Suprapubic skin (tissue), 3 donors: Measurements from ENCODE around the gene CNOT6L.

Experiments used
- CTCF ChIP-seq, 2 donors: fragments of 200-600 bp in 1 of 2; fragments of 450-650 bp in 1 of 2; sonication (generic) in 1 of 2; IDR thresholded peaks; one replicate each; pipeline ENCODE4 v1.5.1; 2016 to 2019; ENCODE audit warnings: antibody characterized with exemption in 2 of 2, mild to moderate bottlenecking in 1 of 2, moderate library complexity in 1 of 2
- EP300 ChIP-seq: sonication (generic); formaldehyde crosslinking; IDR thresholded peaks from one replicate; pipeline ENCODE4 v1.6.1; 2017; ENCODE audit warnings: antibody characterized with exemption
- POLR2A ChIP-seq, 2 donors: fragments of 450-650 bp; IDR thresholded peaks; one replicate each; pipeline ENCODE4 v1.6.1; 2017; ENCODE audit warnings: antibody characterized with exemption in 2 of 2, mild to moderate bottlenecking in 2 of 2, moderate library complexity in 2 of 2

GRCh38 chr4:77765720-77766119 lies 53.4 kb downstream of the CNOT6L start:
- no peak for TF ChIP-seq POLR2A (IDR thresholded peaks at IDR 0.05)
- no peak for TF ChIP-seq EP300
- TF ChIP-seq CTCF (IDR thresholded peaks at IDR 0.05) = no peak
